Activated CD8-positive, alpha-beta memory T cell treated with anti-CD3 and anti-CD28 coated beads, Interleukin-2, amount 10 ng/mL, durations not matched to agents 7 days and 5 days (primary cell): ENCODE results near the gene ABHD6. TPM values are rescaled to one million over a fixed set of nuclear protein-coding genes. Genes with fewer than 3 reads are reported as not detected.

ENCODE experiments used
- ATAC-seq: fragments of 150-1000 bp; cut with Tn5 transposase; one replicate; pipeline ENCODE4 v1.10.0; 2021; ENCODE audit warnings: moderate library complexity
- CTCF ChIA-PET: fragments of 350-600 bp; sonication (Branson Sonifier 250); formaldehyde crosslinking; loops from one replicate; lab custom pipeline; 2021; ENCODE audit warnings: antibody characterized with exemption; lab: Charles Lee
- DNase-seq: peaks from one replicate; pipeline ENCODE4 v3.0.0-alpha.2; 2020
- H3K27ac Mint-ChIP-seq: one replicate; pipeline ENCODE4 v1.8.0; 2021; ENCODE audit warnings: mild to moderate bottlenecking, mixed read lengths
- H3K27me3 Mint-ChIP-seq: one replicate; pipeline ENCODE4 v1.8.0; 2021; ENCODE audit warnings: mixed read lengths
- H3K36me3 Mint-ChIP-seq: one replicate; pipeline ENCODE4 v1.8.0; 2021; ENCODE audit warnings: mild to moderate bottlenecking, mixed read lengths
- H3K4me1 Mint-ChIP-seq: one replicate; pipeline ENCODE4 v1.8.0; 2021; ENCODE audit warnings: mixed read lengths
- H3K4me3 Mint-ChIP-seq: one replicate; pipeline ENCODE4 v1.8.0; 2021; ENCODE audit warnings: mild to moderate bottlenecking, moderate library complexity, mixed read lengths
- H3K9me3 Mint-ChIP-seq: one replicate; pipeline ENCODE4 v1.8.0; 2022; ENCODE audit warnings: low read depth, mixed read lengths
- total RNA-seq, 2 experiments: library from RNA; stranded (reverse); gene quantifications; one replicate each; pipeline ENCODE4 v1.2.3, GENCODE V29; 2021

Gene ABHD6
- total RNA-seq, 2 experiments from 2014 or later: 5.0 to 7.3 TPM

GRCh38 chr3:58299075-58299474 lies 61.5 kb downstream of the ABHD6 start:
- H3K9me3 Mint-ChIP-seq: no peaks in the 10 kb centered on the region
- peaks cover 22% of the 10 kb centered on the region for H3K27me3 Mint-ChIP-seq
- no peak for ATAC-seq

DNA sequence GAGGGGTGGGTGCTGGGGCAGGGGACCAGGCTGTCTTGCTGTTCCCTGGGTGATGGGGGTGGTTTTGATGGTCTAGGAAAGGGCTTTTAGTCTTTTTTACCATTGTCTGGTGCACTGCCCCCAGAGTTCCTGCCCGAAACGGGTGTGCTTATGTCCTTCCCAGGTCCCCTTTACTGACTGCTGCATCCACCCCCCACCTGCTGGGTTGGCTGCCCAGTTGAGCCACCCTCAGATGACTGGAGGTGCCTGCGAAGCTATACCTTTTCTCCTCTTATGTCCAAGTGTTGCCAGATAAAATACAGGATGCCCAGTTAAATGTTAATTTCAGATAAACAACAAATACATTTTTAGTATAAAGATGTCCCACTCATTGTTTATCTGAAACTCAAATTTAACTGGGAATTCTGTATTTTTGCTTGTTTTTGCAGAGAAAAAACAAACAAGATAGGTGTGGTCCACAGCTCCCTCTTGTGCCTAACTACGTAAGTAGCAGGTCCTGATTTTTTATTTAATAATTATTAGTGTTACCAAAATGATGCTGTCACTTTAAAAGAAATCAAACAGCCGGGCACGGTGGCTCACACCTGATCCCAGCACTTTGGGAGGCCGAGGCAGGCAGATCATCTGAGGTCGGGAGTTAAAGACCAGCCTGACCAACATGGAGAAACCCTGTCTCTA lies 62.4 kb downstream of the ABHD6 start:
- peaks cover under 1% of the 10 kb centered on the region for H3K4me1 Mint-ChIP-seq
- H3K27ac Mint-ChIP-seq: no peak overlapping the region
- ATAC-seq (no peak), DNase-seq (no peak)
- H3K36me3 Mint-ChIP-seq: no peaks in the 10 kb centered on the region
- H3K9me3 Mint-ChIP-seq: no peaks in the 10 kb centered on the region
- H3K27me3 Mint-ChIP-seq: peaks cover 22% of the 10 kb centered on the region
- CTCF ChIA-PET: interaction anchor here (0.8 to 5.0 kb wide), 4 partner anchors 25 to 236 kb away, joined by 3 to 41 read pairs (median 4); partner anchors contain the start of gene ACOX2
- no peak overlapping the region for H3K4me3 Mint-ChIP-seq

More at GRCh38 chr3:58299075-58299474, 61.5 kb downstream of the ABHD6 start:
- Mint-ChIP-seq H3K36me3 (peaks cover under 1% of the 10 kb centered on the region), H3K4me3 (no peak overlapping the region), H3K4me1 (no peaks in the 10 kb centered on the region), H3K27ac (no peak overlapping the region)
- no peak for DNase-seq
- CTCF ChIA-PET: interaction anchor here (5.0 kb wide), 1 partner anchor 111 kb away, joined by 41 read pairs; no protein-coding TSS in a partner anchor

- peak within 1 kb of the TSS; percentile 99 for H3K27ac Mint-ChIP-seq
- CTCF ChIA-PET: interaction anchor here (0.7 to 4.6 kb wide), 63 partner anchors 8 to 1078 kb away, joined by 3 to 59 read pairs (median 5); partner anchors contain the start of genes ABHD6, FLNB, KCTD6 and PDHB
- DNase-seq (peak; percentile 99), ATAC-seq (peak; percentile 91)
- peaks cover 12% of the 10 kb centered on the region for H3K36me3 Mint-ChIP-seq
- peaks cover 32% of the 10 kb centered on the region for H3K4me1 Mint-ChIP-seq
- peaks cover 13% of the 10 kb centered on the region for H3K27me3 Mint-ChIP-seq
- peak within 1 kb of the TSS; percentile 98 for H3K4me3 Mint-ChIP-seq
- no peaks in the 10 kb centered on the region for H3K9me3 Mint-ChIP-seq
Measured at GRCh38 chr3:58305882-58306711, 68.5 kb downstream of the ABHD6 start, which contains the start of the genes HTD2 and RPP14. Gene HTD2, plus strand, starts transcription at chr3:58306520. Its CDS starts 11,094 bp downstream, at chr3:58317614. Gene RPP14, plus strand, starts transcription at chr3:58306245. Its CDS starts 4,085 bp downstream, at chr3:58310330.

DNA sequence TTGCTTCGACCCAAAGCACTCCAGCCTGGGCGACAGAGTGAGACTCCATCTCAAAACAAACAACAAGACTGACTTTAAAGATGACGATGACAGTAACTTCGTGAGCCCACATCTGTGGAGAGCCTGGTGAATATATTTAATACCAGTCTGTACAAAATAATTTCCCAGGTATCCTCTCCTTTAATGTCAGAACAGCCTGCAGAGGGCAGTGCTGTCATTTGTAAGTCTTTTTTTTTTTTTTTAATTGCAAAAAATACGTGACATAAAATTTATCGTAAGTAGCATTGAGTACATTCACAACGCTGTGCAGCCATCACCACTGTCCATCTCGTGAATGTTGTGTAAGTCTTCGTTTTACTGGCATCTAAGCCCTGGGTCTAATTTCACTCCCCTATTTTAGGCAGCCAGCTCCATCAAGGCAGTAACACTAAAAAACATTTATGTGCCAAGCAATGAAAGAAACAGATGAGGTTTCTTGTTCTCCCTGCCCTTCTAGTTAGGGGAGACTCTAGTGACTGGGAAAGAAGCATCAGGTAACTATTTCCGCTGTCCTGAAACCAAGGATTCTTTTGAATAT lies 70.1 kb downstream of the ABHD6 start:
- DNase-seq (peak; percentile 66), ATAC-seq (no peak)
- H3K27me3 Mint-ChIP-seq: no peaks in the 10 kb centered on the region
- H3K27ac Mint-ChIP-seq: peak overlapping the region; percentile 99
- peak overlapping the region; percentile 98 for H3K4me3 Mint-ChIP-seq
- H3K36me3 Mint-ChIP-seq: peaks cover 24% of the 10 kb centered on the region
- no peaks in the 10 kb centered on the region for H3K9me3 Mint-ChIP-seq
- CTCF ChIA-PET: interaction anchor here (0.7 to 4.6 kb wide), 39 partner anchors 8 to 346 kb away, joined by 3 to 59 read pairs (median 6); partner anchors contain the start of genes ABHD6, FLNB, KCTD6 and PXK
- H3K4me1 Mint-ChIP-seq: peaks cover 32% of the 10 kb centered on the region

GRCh38 chr3:58308728-58309127 lies 71.1 kb downstream of the ABHD6 start:
- Mint-ChIP-seq H3K27ac (peak overlapping the region; percentile 53), H3K4me1 (peaks cover 32% of the 10 kb centered on the region), H3K4me3 (no peak overlapping the region), H3K36me3 (peaks cover 29% of the 10 kb centered on the region), H3K9me3 (no peaks in the 10 kb centered on the region), H3K27me3 (no peaks in the 10 kb centered on the region)
- DNase-seq (no peak), ATAC-seq (no peak)
- CTCF ChIA-PET: interaction anchor here (0.9 to 4.6 kb wide), 18 partner anchors 10 to 347 kb away, joined by 3 to 59 read pairs (median 7); partner anchors contain the start of genes KCTD6 and PXK

DNA sequence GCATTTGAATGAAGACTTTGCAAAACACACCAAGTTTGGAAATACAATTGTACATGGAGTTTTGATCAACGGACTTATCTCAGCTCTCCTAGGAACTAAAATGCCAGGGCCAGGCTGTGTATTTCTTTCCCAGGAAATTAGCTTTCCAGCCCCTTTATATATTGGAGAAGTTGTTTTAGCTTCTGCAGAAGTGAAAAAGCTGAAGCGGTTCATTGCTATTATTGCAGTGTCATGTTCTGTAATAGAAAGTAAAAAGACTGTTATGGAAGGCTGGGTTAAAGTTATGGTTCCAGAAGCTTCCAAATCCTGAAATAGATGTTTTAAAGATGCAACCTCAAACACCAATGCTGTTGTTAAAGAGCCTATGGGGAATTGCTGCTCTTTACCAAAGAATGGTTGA lies 80.2 kb downstream of the ABHD6 start:
- Mint-ChIP-seq H3K27ac (no peak overlapping the region), H3K27me3 (no peaks in the 10 kb centered on the region), H3K9me3 (no peaks in the 10 kb centered on the region), H3K4me3 (no peak overlapping the region), H3K36me3 (peaks cover 34% of the 10 kb centered on the region), H3K4me1 (peaks cover 6% of the 10 kb centered on the region)
- DNase-seq (no peak), ATAC-seq (no peak)
- CTCF ChIA-PET: interaction anchor here (1.0 to 2.5 kb wide), 5 partner anchors 11 to 127 kb away, joined by 3 to 18 read pairs (median 4); partner anchors contain the start of genes HTD2 and RPP14

- ATAC-seq: no peak
- CTCF ChIA-PET: interaction anchor here (0.9 to 8.5 kb wide), 8 partner anchors 10 to 210 kb away, joined by 4 to 54 read pairs (median 6); partner anchors contain the start of genes HTD2, KCTD6 and RPP14
- Mint-ChIP-seq H3K36me3 (peaks cover 13% of the 10 kb centered on the region), H3K4me1 (peaks cover 32% of the 10 kb centered on the region), H3K27me3 (no peaks in the 10 kb centered on the region), H3K27ac (no peak overlapping the region), H3K4me3 (no peak overlapping the region), H3K9me3 (no peaks in the 10 kb centered on the region)
- no peak for DNase-seq
Measured at GRCh38 chr3:58321791-58322190, 84.2 kb downstream of the ABHD6 start.

DNA sequence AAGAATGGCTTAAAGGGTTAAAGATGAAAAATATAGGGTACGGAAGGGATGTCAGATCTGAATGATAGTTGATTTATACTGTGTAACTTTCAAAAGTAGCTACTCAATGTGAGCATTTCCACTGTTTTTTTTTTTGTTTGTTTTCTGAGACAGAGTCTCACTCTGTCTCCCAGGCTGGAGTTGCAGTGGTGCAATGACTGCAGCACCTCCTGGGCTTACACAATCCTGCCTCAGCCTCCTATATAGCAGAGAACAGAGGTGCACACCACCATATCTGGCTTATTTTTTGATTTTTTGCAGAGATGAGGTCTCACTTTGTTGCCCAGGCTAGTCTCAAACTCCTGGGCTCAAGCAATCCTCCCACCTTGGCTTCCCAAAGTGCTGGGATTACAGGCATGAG lies 85.2 kb downstream of the ABHD6 start:
- CTCF ChIA-PET: interaction anchor here (2.5 to 8.5 kb wide), 3 partner anchors 16 to 209 kb away, joined by 14 to 54 read pairs (median 24); partner anchors contain the start of genes HTD2 and RPP14
- DNase-seq: no peak
- Mint-ChIP-seq H3K27ac (no peak overlapping the region), H3K27me3 (no peaks in the 10 kb centered on the region), H3K4me3 (no peak overlapping the region), H3K4me1 (peaks cover 32% of the 10 kb centered on the region), H3K9me3 (no peaks in the 10 kb centered on the region), H3K36me3 (peaks cover 8% of the 10 kb centered on the region)
- ATAC-seq: no peak

GRCh38 chr3:58323529-58324390 lies 86.2 kb downstream of the ABHD6 start:
- no peaks in the 10 kb centered on the region for H3K27me3 Mint-ChIP-seq
- H3K4me1 Mint-ChIP-seq: peaks cover 32% of the 10 kb centered on the region
- DNase-seq: no peak
- ATAC-seq: peak; percentile 45
- H3K4me3 Mint-ChIP-seq: no peak overlapping the region
- CTCF ChIA-PET: interaction anchor here (1.0 to 8.5 kb wide), 3 partner anchors 17 to 92 kb away, joined by 3 to 54 read pairs (median 24); partner anchors contain the start of genes HTD2 and RPP14
- peaks cover 6% of the 10 kb centered on the region for H3K36me3 Mint-ChIP-seq
- H3K9me3 Mint-ChIP-seq: no peaks in the 10 kb centered on the region
- H3K27ac Mint-ChIP-seq: peak overlapping the region; percentile 30

DNA sequence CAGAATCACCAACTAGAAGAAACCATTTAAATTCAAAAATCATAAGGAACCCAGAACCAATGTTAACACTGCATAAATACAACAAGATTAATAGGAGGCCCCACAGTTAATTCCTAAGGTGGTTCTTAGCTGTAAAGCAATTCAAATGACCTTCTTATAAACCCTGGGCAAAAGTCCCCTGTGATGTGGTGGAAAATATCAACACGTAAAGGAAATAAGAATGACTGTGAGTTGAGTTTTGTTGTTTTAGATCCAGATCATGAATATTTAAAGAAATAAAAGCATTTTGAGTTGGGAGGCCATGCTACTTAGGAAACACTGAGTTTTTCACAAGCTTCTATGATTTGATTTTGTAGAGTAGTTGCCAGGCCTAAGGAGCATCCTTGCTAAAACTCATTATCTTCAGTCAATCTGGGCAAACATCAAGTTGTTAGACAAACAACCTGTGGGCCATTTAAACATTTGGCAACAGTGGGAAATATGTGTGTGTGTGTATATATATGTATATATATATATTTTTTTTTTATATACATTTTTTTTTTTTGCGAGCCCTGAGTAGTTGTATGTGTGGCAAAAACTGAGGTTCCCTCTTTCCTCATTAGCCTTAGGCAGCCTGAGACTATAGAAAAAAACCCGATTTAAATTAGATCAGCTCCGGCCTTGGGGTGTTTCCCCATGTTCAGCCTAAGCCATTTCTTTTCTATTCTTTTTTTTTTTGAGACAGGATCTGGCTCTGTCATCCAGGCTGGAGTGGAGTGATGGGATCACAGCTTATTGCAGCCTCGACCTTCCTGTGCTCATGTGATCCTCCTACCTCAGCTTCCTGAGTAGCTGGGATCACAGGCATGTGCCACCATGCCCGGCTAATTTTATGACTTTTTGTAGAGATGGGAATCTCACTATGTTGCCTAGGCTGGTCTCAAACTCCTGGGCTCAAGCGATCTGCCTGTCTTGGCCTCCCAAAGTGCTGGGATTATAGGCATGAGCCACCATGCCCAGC lies 87.1 kb downstream of the ABHD6 start:
- H3K9me3 Mint-ChIP-seq: no peaks in the 10 kb centered on the region
- CTCF ChIA-PET: interaction anchor here (0.9 to 8.5 kb wide), 6 partner anchors 18 to 168 kb away, joined by 3 to 54 read pairs (median 3); partner anchors contain the start of genes HTD2, KCTD6 and RPP14
- no peak for DNase-seq
- H3K27ac Mint-ChIP-seq: peak overlapping the region; percentile 66
- ATAC-seq: peak; percentile 52
- H3K36me3 Mint-ChIP-seq: peaks cover 4% of the 10 kb centered on the region
- H3K4me3 Mint-ChIP-seq: no peak overlapping the region
- no peaks in the 10 kb centered on the region for H3K27me3 Mint-ChIP-seq
- peaks cover 29% of the 10 kb centered on the region for H3K4me1 Mint-ChIP-seq

DNA sequence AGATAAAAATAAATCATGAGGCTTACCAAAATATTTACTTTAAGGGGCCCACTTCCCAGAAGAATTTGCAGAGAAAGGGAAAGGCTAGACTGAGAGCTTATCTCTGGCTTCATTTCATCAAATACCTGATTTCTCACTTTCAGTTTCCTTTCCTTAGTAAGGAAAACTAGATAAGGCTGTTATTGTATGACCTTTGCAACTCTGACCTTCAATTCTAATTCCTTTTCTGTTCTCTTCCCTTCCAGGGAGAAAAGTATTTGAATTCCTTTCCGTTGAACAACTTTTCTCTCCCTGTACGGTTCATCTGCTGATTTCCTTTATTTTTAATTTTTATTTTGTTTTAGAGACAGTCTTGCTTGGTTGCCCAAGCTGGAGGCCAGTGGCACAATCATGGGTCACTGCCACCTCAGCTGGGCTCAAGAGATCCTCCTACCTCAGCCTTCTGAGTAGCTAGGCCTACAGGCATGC lies 88.0 kb downstream of the ABHD6 start:
- Mint-ChIP-seq H3K9me3 (no peaks in the 10 kb centered on the region), H3K4me1 (peaks cover 31% of the 10 kb centered on the region), H3K27ac (peak overlapping the region; percentile 66), H3K27me3 (no peaks in the 10 kb centered on the region), H3K4me3 (no peak overlapping the region), H3K36me3 (peaks cover 4% of the 10 kb centered on the region)
- no peak for DNase-seq
- no peak for ATAC-seq
- CTCF ChIA-PET: interaction anchor here (0.9 to 8.5 kb wide), 5 partner anchors 19 to 167 kb away, joined by 3 to 54 read pairs (median 3); partner anchors contain the start of genes HTD2, KCTD6 and RPP14
